HepG2 (cell line): ENCODE data around the gene PLAA. TPM values are rescaled to one million over a fixed set of nuclear protein-coding genes. Genes with fewer than 3 reads are reported as not detected.

Source experiments
- EEA1 ChIP-seq: sonication (generic); formaldehyde crosslinking; IDR thresholded peaks from 2 replicates; pipeline ENCODE4 v1.5.1; 2020; ENCODE audit warnings: mild to moderate bottlenecking, missing genetic modification reagents, borderline replicate concordance
- GTF3A ChIP-seq: sonication (generic); formaldehyde crosslinking; conservative IDR thresholded peaks from 2 replicates; pipeline ENCODE4 v1.4.0; 2020; ENCODE audit warnings: mild to moderate bottlenecking, missing genetic modification reagents
- KLF16 ChIP-seq, 2 experiments: sonication (generic) in 1 of 2; formaldehyde crosslinking in 1 of 2; IDR thresholded peaks; 2 replicates each; pipeline versions ENCODE4 v1.6.1 to v1.8.0; 2016 to 2023; ENCODE audit warnings: missing genetic modification reagents in 2 of 2, missing compliant biosample characterization in 1 of 2
- PCBP1 ChIP-seq: fragments of 200-400 bp; formaldehyde crosslinking; IDR thresholded peaks from 2 replicates; pipeline ENCODE4 v1.6.1; 2017; ENCODE audit warnings: mild to moderate bottlenecking, low read depth, low read length, borderline replicate concordance
- RORA ChIP-seq: sonication (generic); formaldehyde crosslinking; IDR thresholded peaks from 2 replicates; pipeline ENCODE4 v1.5.0; 2020; ENCODE audit warnings: mild to moderate bottlenecking, missing genetic modification reagents, moderate library complexity
- ZBTB20 ChIP-seq: sonication (generic); formaldehyde crosslinking; IDR thresholded peaks from 2 replicates; pipeline ENCODE4 v1.8.1; 2023; ENCODE audit warnings: missing genetic modification reagents, low read depth, mild to moderate bottlenecking, borderline replicate concordance
- ZNF136 ChIP-seq: sonication (generic); formaldehyde crosslinking; IDR thresholded peaks from 2 replicates; pipeline ENCODE4 v1.8.1; 2022; ENCODE audit warnings: low read depth, mild to moderate bottlenecking, moderate library complexity, missing genetic modification reagents
- ZNF230 ChIP-seq: sonication (generic); formaldehyde crosslinking; IDR thresholded peaks from 2 replicates; pipeline ENCODE4 v1.4.0; 2020; ENCODE audit warnings: mild to moderate bottlenecking, missing genetic modification reagents
- ZNF253 ChIP-seq: sonication (generic); formaldehyde crosslinking; IDR thresholded peaks from 2 replicates; pipeline ENCODE4 v1.8.0; 2022; ENCODE audit warnings: mild to moderate bottlenecking, missing genetic modification reagents, borderline replicate concordance
- ZNF282 ChIP-seq: fragments of 450-650 bp; IDR thresholded peaks from 2 replicates; pipeline ENCODE4 v1.6.1; 2018; ENCODE audit not compliant: partially characterized antibody
- ZNF788 ChIP-seq: sonication (generic); formaldehyde crosslinking; IDR thresholded peaks from 2 replicates; pipeline ENCODE4 v1.5.0; 2020; ENCODE audit warnings: mild to moderate bottlenecking, missing genetic modification reagents, borderline replicate concordance
- ZNF839 ChIP-seq: sonication (generic); formaldehyde crosslinking; IDR thresholded peaks from 2 replicates; pipeline ENCODE4 v1.4.0; 2020; ENCODE audit warnings: missing genetic modification reagents, mild to moderate bottlenecking, borderline replicate concordance
- polyA plus RNA-seq, 8 experiments: library from polyadenylated mRNA; depleted of rRNA in 3 of 8; stranded (reverse) in 7 of 8; unstranded in 1 of 8; fragments of >200 nt; fragmentation: Illumina TruSeq in 4 of 8; extraction: Trizol in 4 of 8; gene quantifications; 2 replicates each; pipeline versions ENCODE4 v1.2.1 to v1.2.3, GENCODE V29; 2011 to 2016; ENCODE audit warnings: low read depth in 4 of 8, missing spikeins in 1 of 8, mixed read lengths in 1 of 8; ENCODE audit not compliant: insufficient read depth in 1 of 8
- total RNA-seq, 5 experiments: library from RNA; depleted of rRNA; stranded (reverse); fragments of >200 nt; fragmentation: Illumina TruSeq; extraction: Trizol; gene quantifications; 2 replicates each; pipeline ENCODE4 v1.2.3, GENCODE V29; 2016; ENCODE audit warnings: low read depth in 1 of 5
- TF ChIP-seq, protein P1 (sequence below): sonication (generic); formaldehyde crosslinking; IDR thresholded peaks from 2 replicates; pipeline ENCODE4 v1.4.0; 2020; ENCODE audit warnings: mild to moderate bottlenecking, missing genetic modification reagents, borderline replicate concordance
- TF ChIP-seq, protein P2 (sequence below): sonication (generic); formaldehyde crosslinking; IDR thresholded peaks from 2 replicates; pipeline ENCODE4 v1.4.0; 2020; ENCODE audit warnings: missing genetic modification reagents, borderline replicate concordance
- TF ChIP-seq, protein P3 (sequence below): sonication (generic); formaldehyde crosslinking; IDR thresholded peaks from 2 replicates; pipeline ENCODE4 v1.8.1; 2023; ENCODE audit warnings: mild to moderate bottlenecking, moderate library complexity, missing genetic modification reagents
- TF ChIP-seq, protein P4 (sequence below): sonication (generic); formaldehyde crosslinking; IDR thresholded peaks from 2 replicates; pipeline ENCODE4 v1.4.0; 2020; ENCODE audit warnings: missing genetic modification reagents, borderline replicate concordance
- TF ChIP-seq, protein P5 (sequence below): sonication (generic); formaldehyde crosslinking; IDR thresholded peaks from 2 replicates; pipeline ENCODE4 v1.5.0; 2020; ENCODE audit warnings: mild to moderate bottlenecking, missing genetic modification reagents, moderate library complexity

PLAA gene
- total and polyA plus RNA-seq, 2 of the 13 experiments (the other 11 are each of a cell fraction or from before 2014, with no cell fraction given), result 5.8 to 22.9 TPM

DNA sequence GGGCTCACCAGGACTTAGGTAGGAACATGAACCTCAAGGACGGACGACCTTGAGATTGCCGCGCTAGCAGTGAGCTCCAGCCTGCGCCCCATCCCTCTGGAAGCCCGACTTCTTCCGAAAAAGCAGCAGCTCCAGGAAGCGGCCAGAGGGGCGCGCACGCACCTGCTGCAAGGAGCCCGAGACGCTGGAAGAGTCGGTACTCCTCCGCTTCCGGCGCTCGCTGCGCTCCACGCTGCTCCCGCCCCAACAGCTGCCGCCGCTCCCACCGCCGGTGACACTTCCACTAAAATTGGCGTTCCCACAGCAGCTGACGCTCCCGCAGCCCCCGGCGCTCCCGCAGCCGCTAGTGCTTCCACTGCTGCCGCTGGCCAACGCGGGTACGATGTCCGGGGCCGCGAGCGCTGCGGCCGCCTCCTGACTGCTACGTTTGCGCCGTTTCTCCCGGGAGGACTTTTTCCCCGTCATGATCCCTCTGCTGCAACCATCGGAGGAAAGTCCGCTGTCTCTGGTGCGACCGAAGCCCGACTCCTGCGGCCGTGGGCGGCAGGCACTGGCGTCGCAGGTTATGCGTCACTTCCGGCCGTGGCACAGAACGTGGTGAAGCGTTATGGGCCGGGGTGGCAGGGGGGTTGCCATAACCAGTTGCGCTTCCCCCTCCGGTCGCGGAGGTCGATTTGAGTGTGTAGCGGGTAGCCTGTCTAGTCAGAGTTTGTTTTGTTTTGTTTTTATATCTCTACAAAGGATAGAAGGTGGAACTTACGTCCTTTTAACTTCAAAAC, 54.6 kb downstream of the PLAA start, which contains the start of gene CAAP1 (continued):
- peak; percentile 98 for TF ChIP-seq EEA1 (CRISPR knock-in tag)
- TF ChIP-seq KLF16 (CRISPR knock-in tag; IDR thresholded peaks at IDR 0.05), result peak in 1 of 2 experiments; percentile 95; a peak in 1 of 4 replicates
- TF ChIP-seq ZNF230 (CRISPR knock-in tag), result peak; percentile 78; the same call in 1 of the 2 replicates
- peak; percentile 88 for TF ChIP-seq ZBTB20 (CRISPR knock-in tag)
- peak; percentile 76; the same call in 1 of the 2 replicates for TF ChIP-seq ZNF253 (CRISPR knock-in tag)
- TF ChIP-seq, protein P1, sequence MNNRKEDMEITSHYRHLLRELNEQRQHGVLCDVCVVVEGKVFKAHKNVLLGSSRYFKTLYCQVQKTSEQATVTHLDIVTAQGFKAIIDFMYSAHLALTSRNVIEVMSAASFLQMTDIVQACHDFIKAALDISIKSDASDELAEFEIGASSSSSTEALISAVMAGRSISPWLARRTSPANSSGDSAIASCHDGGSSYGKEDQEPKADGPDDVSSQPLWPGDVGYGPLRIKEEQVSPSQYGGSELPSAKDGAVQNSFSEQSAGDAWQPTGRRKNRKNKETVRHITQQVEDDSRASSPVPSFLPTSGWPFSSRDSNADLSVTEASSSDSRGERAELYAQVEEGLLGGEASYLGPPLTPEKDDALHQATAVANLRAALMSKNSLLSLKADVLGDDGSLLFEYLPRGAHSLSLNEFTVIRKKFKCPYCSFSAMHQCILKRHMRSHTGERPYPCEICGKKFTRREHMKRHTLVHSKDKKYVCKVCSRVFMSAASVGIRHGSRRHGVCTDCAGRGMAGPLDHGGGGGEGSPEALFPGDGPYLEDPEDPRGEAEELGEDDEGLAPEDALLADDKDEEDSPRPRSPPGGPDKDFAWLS (CRISPR knock-in tag), result no peak
- TF ChIP-seq, protein P2, sequence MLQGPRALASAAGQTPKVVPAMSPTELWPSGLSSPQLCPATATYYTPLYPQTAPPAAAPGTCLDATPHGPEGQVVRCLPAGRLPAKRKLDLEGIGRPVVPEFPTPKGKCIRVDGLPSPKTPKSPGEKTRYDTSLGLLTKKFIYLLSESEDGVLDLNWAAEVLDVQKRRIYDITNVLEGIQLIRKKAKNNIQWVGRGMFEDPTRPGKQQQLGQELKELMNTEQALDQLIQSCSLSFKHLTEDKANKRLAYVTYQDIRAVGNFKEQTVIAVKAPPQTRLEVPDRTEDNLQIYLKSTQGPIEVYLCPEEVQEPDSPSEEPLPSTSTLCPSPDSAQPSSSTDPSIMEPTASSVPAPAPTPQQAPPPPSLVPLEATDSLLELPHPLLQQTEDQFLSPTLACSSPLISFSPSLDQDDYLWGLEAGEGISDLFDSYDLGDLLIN (CRISPR knock-in tag), result 0 out of 2 replicates have a peak, but pooled peaks have one; percentile 45
- TF ChIP-seq, protein P3, sequence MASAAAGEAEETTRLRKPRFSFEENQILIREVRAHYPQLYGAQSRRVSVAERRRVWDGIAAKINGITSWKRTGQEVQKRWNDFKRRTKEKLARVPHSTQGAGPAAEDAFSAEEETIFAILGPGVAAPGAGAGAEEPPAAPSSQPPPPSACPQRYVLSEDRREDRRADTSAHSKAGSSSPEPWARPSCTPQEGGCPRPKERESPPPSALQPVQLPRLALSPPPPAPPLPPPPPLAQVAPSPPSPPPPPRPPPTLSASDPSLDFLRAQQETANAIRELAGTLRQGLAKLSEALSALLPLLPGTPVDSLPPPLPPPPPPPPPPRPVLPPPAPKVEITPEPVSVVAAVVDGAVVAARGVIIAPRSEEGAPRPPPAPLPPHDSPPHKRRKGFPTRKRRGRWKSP, result peak; percentile 97
- TF ChIP-seq, protein P4, sequence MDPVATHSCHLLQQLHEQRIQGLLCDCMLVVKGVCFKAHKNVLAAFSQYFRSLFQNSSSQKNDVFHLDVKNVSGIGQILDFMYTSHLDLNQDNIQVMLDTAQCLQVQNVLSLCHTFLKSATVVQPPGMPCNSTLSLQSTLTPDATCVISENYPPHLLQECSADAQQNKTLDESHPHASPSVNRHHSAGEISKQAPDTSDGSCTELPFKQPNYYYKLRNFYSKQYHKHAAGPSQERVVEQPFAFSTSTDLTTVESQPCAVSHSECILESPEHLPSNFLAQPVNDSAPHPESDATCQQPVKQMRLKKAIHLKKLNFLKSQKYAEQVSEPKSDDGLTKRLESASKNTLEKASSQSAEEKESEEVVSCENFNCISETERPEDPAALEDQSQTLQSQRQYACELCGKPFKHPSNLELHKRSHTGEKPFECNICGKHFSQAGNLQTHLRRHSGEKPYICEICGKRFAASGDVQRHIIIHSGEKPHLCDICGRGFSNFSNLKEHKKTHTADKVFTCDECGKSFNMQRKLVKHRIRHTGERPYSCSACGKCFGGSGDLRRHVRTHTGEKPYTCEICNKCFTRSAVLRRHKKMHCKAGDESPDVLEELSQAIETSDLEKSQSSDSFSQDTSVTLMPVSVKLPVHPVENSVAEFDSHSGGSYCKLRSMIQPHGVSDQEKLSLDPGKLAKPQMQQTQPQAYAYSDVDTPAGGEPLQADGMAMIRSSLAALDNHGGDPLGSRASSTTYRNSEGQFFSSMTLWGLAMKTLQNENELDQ (CRISPR knock-in tag), result no peak
- peak; percentile 93 for TF ChIP-seq ZNF788 (CRISPR knock-in tag)
- TF ChIP-seq RORA (CRISPR knock-in tag), result no peak
- no peak for TF ChIP-seq ZNF282
- no peak for TF ChIP-seq ZNF136 (CRISPR knock-in tag)
- TF ChIP-seq PCBP1, result no peak
- TF ChIP-seq, protein P5, sequence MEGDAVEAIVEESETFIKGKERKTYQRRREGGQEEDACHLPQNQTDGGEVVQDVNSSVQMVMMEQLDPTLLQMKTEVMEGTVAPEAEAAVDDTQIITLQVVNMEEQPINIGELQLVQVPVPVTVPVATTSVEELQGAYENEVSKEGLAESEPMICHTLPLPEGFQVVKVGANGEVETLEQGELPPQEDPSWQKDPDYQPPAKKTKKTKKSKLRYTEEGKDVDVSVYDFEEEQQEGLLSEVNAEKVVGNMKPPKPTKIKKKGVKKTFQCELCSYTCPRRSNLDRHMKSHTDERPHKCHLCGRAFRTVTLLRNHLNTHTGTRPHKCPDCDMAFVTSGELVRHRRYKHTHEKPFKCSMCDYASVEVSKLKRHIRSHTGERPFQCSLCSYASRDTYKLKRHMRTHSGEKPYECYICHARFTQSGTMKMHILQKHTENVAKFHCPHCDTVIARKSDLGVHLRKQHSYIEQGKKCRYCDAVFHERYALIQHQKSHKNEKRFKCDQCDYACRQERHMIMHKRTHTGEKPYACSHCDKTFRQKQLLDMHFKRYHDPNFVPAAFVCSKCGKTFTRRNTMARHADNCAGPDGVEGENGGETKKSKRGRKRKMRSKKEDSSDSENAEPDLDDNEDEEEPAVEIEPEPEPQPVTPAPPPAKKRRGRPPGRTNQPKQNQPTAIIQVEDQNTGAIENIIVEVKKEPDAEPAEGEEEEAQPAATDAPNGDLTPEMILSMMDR (CRISPR knock-in tag), result peak; percentile 66
- 0 out of 2 replicates have a peak, but pooled peaks have one; percentile 56 for TF ChIP-seq GTF3A (CRISPR knock-in tag)
- peak; percentile 90; the same call in 1 of the 2 replicates for TF ChIP-seq ZNF839 (CRISPR knock-in tag)
